ENCODE measurements around the gene MMP14.
"Not testable (repeated sequence)": the region's sequence is repeated elsewhere in the genome, so short reads cannot be mapped to it uniquely, and the experiment has no call there.

MMP14 gene

GRCh38 chr14:22836301-22837113, at the start of gene MMP14:
TSS of gene MMP14 (plus strand) at chr14:22836585. CDS start at chr14:22836818, 233 bp downstream.
- DNase-seq (ENCODE audit: low spot score) = no peak

DNA sequence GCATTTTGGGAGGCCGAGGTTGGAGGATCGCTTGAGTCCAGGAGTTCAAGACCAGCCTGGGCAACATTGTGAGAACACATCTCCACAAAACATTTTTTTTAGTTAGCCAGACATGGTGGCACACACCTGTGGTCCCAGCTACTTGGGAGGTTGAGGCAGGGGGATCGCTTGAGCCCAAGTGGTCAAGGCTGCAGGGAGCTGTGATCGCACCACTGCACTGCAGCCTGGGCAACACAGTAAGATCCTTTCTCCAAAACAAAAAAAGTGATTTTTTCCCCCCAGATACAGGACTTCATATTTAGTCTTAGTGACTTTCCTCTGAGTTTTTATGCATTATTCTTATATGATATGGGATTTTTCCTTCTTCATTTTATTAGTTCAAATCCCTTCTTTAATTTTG, 49.7 kb upstream of the MMP14 start:
- no peak for DNase-seq (ENCODE audit: low spot score)

DNA sequence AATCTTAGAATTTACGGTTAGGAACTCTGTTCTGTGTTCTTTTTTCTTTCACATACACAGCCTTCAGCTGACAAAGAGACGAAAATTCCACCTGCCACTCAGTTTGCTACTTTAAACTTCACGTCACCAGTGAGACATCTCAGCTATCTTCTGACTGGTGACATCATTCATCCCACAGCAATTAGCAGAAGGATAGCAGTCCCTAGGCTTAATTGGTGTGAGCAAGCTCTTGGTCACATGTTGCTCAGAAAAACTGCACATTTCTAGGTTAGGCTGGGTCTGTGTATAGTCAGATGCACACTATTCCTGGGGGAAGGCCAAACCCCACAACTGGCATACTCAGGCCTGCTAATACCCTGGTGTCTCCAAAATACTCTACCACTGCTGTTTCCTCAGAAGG, 45.1 kb upstream of the MMP14 start:
- peak; percentile 46 for DNase-seq (ENCODE audit: low spot score)

- DNase-seq (ENCODE audit: low spot score) = no peak
Observed at GRCh38 chr14:22792158-22792557, 44.2 kb upstream of the MMP14 start.

- DNase-seq (ENCODE audit: low spot score) = not testable (repeated sequence)
Observed at GRCh38 chr14:22793550-22793949, 42.8 kb upstream of the MMP14 start.

DNA sequence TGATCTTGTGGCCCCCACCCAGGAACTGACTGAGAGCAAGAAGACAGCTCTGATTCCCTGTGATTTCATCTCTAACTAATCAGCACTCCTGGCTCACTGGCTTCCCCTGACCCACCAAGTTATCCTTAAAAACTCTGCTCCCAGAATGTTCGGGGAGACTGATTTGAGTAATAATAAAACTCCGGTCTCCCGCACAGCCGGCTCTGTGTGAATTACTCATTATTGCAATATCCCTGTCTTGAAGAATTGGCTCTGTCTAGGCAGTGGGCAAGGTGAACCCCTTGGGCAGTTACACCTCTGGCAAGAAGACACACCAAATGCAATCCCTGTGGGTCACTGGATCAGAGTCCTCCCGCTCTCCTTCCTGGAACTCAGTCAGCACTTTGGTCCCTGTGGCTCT, 42.4 kb upstream of the MMP14 start:
- no peak for DNase-seq (ENCODE audit: low spot score)

GRCh38 chr14:22794551-22794951, 41.8 kb upstream of the MMP14 start:
- peak; percentile 43 for DNase-seq (ENCODE audit: low spot score)

- no peak for DNase-seq (ENCODE audit: low spot score)
Observed at GRCh38 chr14:22796087-22796707, 40.2 kb upstream of the MMP14 start.

DNA sequence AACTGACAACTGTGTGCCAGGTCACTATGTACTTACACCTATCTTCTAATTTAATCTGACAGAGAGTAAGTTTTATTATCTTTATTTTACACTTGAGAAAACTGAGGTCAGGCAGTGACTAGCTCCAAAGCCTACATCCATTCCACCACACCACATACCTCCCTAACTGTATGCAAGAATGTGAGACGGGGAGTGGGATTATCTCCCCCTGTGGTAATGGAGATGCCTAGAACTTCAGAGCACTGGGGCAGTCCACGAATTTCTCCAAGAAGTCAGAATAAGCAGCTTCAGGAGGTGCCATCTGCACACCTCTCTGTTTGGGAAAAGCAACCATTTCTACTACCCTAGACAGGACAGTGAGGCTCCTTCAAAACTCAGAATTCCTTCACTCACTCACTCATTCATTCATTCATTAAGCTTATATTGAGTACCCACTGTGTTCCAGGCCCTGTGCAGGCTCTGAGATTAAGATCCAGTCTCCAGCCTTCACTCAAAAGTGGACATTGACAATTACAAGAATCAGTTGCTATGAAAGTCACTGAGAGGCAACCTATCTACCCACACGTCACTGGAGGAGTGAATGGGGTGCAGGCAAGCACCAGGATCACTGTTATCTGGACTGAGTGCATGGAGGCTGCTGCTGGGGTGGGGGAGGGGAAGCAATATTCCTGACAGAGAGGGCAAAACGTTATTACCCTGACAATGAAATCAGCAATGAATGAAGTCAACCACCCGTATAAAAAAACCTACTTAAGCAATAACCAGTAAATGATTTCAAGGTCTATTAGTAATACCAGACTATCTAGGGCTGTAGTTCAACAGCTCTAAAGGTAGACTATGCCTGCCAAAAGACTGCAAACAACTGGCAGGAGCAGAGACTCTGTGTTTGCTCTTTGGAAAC, 39.1 kb upstream of the MMP14 start:
- DNase-seq (ENCODE audit: low spot score) = no peak

GRCh38 chr14:22798528-22798927, 37.9 kb upstream of the MMP14 start:
- no peak for DNase-seq (ENCODE audit: low spot score)

DNA sequence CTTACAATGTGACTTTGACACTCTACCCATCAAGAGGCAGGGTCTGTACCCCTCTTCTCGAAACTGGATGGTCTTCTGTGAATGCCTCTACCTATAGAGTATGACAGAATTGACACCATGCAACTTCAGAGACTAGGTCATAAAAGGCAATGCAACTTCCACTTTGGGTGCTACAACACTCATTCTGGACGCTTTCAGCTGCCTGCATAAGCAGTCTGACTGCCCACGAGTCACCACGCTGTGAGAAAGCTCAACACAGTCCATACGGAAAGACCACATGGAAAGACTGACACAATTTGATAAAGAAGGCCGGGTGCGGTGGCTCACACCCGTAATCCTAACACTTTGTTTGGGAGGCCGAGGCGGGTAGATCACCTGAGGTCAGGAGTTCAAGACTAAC, 36.0 kb upstream of the MMP14 start:
- no peak for DNase-seq (ENCODE audit: low spot score)

DNA sequence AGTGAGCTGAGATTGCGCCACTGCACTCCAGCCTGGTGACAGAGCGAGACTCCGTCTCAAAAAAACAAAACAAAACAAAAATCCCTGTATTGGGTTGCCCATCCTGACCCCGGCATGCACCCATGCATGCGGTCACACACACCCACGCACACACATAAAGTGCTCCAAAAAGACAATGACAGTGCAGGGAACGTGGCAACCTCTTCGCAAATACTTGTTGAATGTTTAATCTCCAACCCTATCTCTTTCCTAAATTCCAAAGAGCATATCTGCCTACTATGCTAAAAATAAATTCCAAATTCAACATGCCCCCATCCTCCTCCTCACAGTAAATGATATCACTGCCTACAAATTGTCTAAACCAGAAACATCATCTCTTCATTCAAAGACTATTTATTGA, 34.7 kb upstream of the MMP14 start:
- DNase-seq (ENCODE audit: low spot score) = no peak

DNA sequence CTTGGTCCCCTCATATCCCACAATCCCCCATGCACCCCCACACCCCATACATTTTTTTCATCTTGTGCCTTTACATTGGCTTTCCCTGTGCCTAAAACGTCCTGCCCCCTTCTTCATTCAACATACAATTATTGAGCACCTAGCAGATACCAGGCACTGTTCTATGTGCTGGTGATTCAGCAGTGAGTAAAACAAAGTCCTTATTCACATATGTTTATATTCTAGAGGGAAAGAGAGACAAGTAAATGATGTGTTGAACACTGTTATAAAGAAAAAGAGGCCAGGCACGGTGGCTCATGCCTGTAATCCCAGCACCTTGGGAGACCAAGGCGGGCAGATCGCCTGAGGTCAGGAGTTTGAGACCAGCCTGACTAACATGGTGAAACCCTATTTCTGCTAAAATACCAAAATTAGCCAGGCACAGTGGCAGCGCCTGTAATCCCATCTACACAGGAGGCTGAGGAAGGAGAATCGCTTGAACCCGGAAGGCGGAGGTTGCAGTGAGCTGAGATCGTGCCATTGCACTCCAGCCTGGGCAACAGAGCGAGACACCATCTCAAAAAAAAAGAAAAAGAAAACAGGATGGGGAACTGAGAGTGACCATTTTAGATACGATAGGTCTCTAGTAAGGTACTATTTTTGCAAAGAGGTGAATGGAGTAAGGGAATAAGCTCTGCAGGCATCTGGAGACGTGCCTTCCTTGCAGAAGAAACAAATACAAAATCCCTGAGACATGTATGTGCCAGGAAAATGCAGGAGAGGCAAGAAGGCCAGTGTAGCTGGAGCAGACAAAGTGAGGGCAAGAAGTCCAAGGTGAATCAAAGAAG, 33.3 kb upstream of the MMP14 start:
- DNase-seq (ENCODE audit: low spot score) = peak; percentile 35

DNA sequence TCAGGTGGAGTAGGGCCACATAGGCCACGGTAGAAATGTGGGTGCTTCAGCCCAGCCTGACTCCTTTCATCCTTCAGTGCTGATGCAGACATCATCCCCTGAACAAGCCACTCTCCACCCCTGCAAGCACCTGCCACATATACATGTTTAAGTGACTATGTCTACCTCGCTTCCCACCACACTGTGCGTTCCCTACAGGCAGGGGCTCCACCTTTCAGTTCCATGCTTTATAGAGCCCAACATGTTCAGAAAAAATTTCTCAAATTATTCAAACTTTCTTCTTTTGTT, 32.8 kb upstream of the MMP14 start:
- DNase-seq (ENCODE audit: low spot score) = no peak

- DNase-seq (ENCODE audit: low spot score) = not testable (repeated sequence)
Observed at GRCh38 chr14:22805235-22805634, 31.1 kb upstream of the MMP14 start.

DNA sequence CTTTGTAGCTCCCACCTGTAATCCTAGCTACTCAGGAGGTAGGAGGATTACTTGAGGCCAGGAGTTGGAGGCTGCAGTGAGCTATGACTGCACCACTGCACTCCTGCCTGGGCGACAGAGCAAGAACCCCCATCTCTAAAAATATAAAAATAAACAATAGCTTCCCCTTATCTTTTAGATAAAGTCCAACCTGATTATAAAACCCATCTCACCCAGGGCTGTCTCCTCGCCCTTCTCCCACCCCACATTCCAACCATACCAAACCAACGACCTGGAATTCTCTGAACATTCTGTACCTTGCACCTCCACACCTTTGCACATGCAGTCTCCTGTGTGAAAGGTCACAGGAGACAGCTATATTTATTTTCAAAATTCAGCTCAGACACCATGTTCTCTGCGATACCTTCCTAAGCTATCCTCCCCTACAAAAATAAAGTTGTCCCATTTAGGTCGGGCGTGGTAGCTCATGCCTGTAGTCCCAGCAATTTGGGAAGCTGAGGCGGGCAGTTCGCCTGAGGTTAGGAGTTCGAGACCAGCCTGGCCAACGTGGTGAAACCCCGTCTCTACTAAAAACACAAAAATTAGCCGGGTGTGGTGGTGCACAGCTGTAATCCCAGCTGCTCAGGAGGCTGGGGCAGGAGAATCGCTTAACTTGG, 28.8 kb upstream of the MMP14 start:
- no peak for DNase-seq (ENCODE audit: low spot score)

DNA sequence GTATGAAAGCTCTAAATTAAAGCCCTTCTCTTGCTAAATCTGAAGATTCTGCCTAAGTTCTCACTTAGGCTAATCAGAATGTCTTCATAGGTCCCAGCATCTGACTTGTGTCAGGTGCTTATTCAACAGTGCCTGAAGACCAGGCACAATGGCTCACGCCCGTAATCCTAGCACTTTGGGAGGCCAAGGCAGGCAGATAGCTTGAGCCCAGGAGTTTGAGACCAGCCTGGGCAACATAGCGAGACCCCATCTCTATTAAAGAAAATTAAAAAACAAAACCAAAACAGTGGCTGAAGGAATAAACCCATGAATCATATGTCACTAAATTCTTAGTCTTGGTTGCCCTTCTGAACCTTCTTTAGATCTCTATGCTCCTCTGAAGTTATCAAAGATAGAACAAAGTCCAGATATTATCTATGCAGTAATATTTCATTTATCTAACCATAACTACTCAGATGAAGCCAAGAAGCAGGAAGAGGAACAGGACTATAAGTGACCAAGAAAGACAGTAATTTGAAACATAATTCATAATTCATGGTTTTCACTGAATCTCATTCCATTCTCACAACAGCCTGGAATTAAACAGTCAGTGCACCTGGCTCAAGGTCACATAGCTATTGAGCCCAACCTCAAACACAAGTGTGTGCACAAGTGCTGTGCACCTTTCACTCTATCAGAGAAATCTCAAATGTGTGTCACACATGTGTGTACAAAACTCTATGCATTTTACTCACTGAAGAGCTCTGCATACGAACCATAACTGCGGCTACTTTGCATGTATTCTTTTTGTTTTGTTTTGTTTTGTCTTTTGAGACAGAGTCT, 27.8 kb upstream of the MMP14 start:
- no peak for DNase-seq (ENCODE audit: low spot score)

DNA sequence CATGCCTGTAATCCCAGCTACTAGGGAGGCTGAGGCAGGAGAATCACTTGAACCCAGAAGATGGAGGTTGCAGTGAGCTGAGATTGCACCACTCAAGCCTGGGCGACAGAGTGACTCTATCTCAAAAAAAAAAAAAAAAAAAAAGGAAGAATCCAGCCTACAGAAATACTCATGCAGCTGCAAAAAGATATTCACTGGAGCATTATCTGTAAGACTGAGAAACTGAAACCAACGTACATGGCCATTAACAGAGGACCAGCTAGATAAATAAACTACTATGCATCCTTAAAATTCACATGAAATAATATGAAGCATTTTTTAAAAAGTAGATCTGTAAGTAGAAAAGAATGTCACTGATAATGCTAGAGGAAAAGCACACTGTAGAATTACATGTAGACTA, 24.7 kb upstream of the MMP14 start:
- peak; percentile 78 for DNase-seq (ENCODE audit: low spot score)

GRCh38 chr14:22812744-22813143, 23.6 kb upstream of the MMP14 start:
- no peak for DNase-seq (ENCODE audit: low spot score)

- DNase-seq (ENCODE audit: low spot score) = no peak
Observed at GRCh38 chr14:22813145-22813544, 23.2 kb upstream of the MMP14 start.

GRCh38 chr14:22814373-22814772, 22.0 kb upstream of the MMP14 start:
- DNase-seq (ENCODE audit: low spot score) = no peak

Measured in NAMALWA (cell line).